ENCODE measurements around the gene MYO5C.
"Not testable (repeated sequence)": the region's sequence is repeated elsewhere in the genome, so short reads cannot be mapped to it uniquely, and the experiment has no call there.

Gene MYO5C

DNA sequence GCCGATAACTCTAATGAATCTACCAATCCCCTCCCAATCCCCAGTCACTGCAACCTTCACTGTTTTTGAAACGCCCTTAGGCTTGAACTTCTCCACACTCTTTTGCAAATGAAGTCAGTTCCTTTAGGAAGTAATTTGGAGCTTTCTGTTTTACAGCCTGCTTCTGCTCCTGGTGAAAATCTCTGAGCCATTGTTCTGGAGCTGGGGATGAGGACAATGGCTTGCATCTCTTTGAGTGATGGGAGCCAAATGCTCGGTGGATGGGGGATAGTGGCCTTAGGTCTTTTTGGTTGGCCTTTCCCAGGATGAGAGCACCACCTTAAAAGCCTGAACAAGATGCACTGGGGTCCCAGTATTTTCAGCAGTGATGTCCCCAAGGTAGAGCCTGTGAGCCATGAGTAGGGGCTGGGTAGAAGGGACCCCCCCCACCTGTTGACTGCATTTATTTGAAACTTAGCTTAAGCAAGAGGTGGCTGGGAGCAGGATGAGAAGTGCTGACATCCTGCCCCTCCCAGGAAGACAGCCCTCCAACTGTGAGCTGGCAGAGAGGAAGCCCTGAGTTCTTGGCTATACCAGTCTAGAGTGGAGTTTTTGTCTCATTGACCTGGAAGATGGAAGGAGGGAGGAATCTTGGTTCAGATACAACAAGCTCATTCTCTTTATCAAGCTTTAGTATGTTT is 7.6 kb upstream of the MYO5C start:
- no peak for DNase-seq (ENCODE audit: low spot score)

DNA sequence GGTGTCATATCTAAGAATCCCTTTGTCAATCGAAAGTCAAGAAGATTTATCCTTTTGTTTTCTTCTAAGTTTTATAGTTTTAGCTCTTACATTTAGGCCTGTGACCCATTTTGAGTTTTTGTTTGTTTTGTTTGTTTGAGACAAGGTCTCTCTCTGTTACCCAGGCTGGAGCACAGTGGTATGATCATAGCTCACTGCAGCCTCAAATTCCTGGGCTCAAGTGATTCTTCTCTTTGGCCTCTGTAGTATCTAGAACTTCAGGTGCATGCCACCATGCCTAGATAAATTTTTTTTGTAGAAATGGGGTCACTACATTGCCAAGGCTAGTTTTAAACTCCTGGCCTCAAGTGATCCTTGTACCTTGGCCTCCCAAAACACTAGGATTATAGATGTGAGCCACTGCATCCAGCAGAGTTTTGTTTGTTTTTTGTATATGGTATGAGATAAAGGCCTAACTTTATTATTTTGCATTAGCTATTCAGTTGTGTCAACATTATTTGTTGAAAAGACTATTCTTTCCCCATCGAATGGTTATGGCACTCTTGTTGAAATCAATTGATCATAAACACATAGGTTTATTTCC is 5.8 kb upstream of the MYO5C start:
- DNase-seq (ENCODE audit: low spot score), result no peak

DNA sequence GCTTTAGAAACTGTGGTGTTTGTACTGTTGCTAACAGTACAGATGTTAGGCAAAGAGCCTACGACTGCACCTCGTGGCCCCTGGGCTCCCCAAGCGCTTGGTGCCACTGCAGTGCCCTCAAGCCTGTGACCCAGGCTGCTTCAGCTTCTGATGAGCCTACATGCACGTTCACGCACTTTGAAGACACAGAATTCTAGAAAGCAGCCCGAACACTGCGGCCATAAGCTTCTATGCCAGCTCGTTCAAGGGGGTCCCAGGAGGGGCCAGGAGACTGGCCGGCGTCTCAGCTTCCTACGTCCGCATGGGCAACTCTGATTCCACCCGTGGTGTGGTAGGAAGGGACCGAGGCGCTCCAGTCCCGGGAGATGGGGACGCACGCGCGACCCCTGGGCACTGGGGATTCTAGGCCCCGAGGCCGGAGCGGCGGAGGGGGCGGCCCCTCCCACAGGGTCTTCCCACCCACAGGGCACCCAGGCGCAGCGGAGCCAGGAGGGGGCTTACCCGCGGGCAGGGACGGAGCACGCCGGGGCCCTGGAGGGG is 653 bp downstream of the MYO5C start:
- DNase-seq (ENCODE audit: low spot score), result no peak

DNA sequence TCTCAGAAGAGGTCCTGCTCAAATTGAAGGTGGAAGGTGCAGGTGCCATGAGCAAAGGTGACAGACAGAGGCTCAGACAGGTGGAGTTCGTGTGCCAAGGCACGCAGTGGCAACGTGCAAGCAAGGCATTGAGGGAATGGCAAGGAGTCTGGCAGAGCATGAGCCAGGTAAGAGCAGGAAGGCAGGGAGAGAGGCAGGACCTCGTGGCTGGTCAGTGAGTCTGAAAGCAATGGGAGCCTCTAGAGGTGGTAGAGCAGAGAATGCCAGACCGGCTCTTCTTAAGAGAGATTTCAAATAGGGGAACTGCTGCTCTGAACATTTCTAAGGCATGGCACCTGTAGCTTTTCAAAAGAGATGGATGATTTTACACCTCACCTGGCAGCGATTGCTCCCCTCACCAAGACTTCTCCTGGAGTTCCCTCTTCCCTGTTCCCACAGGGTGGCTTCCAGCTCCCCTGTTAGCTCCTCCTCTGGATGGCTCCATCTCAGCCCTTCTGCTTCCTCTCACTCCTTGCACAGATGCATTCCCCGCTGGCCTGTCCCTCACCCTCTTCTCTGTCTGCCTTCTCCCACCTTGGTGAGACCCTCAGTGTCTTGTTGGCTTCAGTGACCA is 2.7 kb downstream of the MYO5C start:
- no peak for DNase-seq (ENCODE audit: low spot score)

DNA sequence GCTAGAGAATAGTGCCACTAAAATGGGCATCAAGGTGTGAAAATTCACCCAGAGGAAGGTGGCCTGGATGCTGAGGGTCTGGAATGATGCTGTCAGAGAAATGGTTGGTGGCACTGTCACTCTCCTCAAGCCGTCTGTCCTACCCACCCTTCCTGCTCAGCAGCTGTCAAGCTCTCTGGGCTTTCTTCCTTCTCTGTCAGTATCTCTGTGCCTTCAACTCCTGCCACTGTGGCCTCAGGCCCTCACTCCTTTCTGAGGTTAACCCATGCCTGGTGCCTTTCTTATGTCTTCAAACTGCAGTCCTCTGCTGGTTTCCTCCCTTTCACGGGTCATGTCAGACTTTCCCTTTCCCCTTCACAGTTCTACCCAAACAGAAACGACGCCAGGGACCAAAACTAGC is 4.4 kb downstream of the MYO5C start:
- DNase-seq (ENCODE audit: low spot score), result no peak

DNA sequence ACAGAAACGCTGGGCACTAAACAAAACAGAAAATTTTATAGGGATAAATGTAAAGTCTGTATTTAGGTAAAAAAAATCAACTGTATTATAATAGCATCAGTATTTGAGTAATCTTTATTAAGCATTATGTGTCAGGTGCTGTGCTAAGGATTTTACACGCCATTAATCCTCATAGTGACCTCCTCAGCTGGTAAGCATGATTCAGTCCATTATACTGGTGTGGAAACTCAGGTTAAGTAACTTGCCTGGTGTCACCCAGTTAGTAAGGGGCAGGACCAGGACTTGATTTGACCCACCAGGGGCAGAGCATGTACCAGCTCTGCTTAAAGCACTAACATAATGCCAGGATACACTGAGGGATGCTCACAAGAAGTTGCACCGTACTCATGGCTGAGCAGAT is 4.8 kb downstream of the MYO5C start:
- no peak for DNase-seq (ENCODE audit: low spot score)

DNA sequence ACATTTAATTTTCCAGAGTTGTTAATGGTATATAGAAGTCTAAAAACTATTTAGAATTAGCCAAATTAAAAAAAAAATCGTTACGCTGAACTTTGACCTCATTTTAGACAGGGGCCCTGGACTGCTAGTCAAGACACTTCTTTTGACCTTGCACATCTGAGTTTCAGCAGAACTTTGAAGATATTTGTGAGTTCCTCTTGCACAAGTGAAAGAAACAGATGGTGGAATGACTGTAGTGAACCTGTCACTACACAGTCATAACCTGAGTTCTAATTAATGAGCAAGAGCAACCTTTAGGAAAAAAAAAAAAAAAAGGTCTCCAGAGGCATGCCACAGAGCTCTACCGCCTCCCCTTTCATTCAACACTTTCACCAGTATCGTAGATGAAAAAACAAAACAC is 5.3 kb downstream of the MYO5C start:
- no peak for DNase-seq (ENCODE audit: low spot score)

DNA sequence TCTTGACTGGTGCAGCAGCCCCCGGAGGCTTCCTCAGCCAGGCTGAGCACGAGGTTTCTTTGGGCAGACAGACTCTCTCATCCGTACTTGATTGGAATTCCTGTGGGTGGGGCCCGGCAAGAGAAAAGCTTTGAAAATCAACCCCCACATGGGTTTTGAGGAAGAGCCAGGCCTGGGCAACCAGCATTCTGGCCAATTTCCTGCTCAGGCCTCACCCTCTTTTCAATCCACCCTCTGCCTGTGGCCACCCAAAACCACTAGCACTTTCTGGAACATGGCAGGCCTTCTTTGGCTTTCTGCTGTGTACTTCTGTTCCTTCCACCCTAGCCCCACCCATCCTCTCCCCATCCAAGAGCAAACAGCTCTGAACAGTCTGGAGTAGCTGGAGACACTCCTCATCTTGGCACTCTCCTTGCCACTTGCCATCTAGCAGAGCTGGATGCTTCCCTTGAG is 5.9 kb downstream of the MYO5C start:
- DNase-seq (ENCODE audit: low spot score), result no peak

DNA sequence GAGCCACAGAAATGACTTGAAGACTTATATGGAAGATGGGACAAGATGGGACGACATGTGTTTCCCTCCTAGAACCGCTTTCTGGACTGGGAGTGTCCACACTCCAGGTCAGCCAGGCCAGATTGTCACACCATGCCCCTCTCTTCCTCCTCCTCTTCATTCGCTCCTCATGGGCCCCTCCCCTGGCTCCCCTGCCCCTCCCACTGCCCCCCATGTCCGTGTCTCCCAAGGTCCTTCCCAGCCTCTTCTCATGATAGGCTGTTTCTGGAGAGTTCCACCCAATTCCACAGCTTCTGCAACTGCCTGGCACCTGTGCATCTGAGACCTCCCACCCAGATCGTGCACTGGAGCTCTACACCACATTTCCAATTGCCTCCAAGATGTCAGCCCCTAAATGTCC is 6.6 kb downstream of the MYO5C start:
- DNase-seq (ENCODE audit: low spot score), result no peak

DNA sequence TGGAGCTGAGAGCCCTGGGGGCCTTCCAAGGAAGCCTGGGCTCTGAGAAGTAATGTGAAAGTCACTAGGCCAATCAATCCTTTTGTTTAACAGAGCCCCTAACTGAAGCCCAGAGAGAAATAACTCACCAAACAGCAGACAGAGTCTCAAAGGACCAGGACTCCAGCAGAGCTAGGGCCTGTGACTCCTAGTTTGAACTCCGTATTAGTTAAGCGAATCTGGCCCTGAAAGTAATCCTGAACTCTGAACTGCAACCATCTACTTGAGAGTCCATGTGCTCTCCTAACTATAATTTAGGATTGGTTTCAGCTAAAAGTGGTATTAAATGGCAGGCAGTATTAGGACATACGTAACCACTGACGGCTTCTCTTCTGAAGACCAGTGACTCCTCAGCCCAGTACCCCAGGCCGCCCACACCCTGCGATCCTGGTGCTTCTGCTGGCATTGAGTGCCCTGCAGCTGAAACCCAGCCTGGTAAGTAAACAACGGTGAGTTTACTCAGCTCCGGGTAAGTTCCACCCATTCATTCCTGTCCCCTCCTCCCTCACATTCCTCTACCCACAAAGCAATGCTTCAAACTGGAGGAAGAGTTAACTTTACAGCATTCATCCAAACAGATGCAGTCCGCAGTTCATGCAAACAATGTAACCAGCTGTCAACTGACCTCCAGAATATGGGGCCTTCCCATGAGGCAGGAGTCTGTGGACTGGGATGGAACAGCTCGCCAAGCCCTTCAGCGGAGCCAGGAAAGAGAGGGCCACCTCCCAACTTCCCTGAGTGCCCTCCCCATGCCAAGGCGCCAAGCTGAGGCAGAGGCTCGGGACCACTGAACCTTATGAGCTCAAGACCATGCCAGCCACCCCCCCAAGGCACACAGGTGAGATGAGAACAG is 7.3 kb downstream of the MYO5C start:
- peak; percentile 96 for DNase-seq (ENCODE audit: low spot score)

DNA sequence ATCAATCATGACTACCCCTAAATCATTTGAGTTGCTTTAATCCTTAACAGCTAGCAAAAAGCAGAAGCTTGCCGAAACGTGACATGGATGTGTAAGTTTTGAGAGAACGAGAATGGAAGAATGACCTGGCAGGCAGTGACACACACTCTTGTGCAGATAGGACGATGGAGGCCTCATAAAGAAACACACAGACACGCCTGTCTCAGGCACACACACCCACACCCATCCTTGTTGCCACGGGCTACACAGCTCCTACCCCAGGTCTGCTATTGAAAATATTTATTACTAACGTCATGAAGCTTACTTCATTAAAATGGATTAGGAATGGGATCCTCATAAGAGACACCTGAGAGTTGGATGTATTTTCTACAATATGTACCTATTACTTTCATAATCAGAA is 8.5 kb downstream of the MYO5C start:
- DNase-seq (ENCODE audit: low spot score), result no peak

DNA sequence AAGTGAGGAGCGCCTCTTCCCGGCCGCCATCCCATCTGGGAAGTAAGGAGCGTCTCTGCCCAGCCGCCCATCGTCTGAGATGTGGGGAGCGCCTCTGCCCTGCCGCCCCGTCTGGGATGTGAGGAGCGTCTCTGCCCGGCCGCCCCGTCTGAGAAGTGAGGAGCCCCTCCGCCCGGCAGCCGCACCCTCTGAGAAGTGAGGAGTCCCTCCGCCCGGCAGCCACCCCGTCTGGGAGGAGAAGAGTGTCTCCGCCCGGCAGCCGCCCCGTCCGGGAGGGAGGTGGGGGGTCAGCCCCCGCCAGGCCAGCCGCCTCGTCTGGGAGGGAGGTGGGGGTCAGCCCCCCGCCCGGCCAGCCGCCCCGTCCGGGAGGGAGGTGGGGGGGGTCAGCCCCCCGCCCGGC is 9.7 kb downstream of the MYO5C start:
- DNase-seq (ENCODE audit: low spot score), result not testable (repeated sequence)

DNA sequence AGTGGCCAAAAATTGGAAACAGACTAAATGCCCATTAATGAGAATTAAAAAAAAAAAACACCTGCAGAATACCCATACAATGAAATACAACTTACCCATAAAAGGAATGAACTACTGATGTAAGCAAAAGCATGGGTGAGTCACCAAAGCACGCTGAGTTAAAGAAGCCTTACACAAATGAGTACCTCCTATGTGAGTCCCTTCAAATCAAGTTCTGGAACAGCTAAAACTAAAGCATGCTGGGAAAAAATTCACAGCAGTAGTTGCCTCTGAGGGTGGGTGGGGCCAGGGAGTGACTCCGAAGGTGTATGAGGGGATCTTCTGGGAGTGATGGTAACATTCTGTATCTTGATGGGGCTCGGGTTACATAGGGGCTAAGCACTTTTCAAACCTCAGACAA is 11.4 kb downstream of the MYO5C start:
- no peak for DNase-seq (ENCODE audit: low spot score)

DNA sequence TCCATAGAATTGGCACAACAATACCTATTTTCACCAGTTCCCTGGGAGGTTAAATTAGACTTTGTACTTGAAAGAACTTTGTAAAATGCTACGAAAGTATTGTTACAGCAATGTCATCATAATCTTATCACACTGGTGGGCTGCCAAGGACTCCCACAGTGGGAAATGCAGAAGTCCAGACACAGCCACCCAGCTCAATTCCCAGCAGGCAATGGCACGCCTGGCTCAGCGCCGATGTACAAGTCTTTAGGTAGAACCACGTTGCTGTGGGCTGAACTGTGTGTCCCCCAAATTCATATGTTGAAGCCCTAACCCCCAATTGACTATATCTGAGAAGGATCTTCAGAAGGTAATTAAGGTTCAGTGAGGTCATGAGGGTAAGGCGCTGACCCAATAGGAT is 12.3 kb downstream of the MYO5C start:
- no peak for DNase-seq (ENCODE audit: low spot score)

DNA sequence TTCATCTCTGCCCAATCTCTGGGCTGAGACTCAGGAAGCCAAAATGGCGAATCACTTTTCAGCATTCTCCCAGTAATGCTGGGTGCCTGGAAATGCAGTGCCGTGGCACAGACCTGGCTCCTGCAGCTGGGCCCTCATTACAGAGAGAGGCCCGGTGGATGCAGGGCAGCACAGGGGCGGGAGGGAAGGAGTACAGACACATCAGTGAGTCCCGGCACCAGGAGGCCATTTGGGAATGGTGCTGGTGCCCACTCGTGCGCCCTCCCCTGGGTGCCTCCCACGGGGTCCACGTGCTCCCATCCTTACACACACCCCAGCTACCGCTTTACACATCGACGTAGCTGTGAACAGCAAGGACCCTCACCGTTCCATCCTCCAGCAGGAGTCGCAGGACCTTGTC is 13.2 kb downstream of the MYO5C start:
- DNase-seq (ENCODE audit: low spot score), result no peak

DNA sequence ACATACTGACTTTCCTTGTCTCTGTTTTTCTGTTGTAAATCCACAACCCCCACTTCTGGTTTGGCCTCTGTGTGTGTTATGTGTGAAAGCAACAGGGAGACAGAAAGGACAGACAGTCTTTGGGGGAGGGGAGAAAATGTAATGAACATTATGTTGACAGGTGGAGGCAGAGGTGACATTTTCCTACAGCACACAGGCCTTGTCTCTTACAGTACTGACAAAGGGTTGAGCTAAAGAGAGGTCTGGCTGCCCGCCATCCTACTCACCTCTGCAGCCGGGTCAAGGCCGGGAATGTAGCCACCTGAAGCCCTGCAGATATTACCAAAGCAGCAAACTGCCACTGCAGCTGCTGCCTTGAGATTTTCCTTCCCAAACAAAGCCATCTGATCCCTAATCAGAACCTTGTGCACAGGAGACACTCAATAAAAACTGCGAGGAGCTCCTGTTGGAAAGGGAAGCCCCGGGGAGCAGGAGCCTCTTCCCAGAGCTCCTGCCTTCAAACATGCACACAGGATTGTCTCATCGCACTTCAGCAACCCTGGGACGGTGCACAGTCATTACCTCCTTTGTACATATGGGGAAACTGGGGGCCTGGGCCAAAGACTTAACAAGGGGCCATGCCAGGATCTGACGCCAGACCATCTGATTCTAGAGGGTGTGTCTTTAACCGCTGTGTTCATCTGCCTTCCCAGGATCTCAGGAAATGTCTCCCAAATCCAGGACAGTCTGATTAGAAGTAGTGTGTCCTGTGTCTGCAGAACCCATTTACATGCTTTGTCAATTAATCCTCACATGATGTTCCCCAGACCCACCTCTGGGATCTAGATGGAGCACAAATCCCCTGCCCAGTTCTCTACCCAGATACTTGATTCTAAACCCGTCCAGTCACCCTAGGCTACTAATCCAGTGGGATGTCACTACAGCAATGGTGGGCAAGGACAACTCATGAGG is 14.2 kb downstream of the MYO5C start:
- no peak for DNase-seq (ENCODE audit: low spot score)

DNA sequence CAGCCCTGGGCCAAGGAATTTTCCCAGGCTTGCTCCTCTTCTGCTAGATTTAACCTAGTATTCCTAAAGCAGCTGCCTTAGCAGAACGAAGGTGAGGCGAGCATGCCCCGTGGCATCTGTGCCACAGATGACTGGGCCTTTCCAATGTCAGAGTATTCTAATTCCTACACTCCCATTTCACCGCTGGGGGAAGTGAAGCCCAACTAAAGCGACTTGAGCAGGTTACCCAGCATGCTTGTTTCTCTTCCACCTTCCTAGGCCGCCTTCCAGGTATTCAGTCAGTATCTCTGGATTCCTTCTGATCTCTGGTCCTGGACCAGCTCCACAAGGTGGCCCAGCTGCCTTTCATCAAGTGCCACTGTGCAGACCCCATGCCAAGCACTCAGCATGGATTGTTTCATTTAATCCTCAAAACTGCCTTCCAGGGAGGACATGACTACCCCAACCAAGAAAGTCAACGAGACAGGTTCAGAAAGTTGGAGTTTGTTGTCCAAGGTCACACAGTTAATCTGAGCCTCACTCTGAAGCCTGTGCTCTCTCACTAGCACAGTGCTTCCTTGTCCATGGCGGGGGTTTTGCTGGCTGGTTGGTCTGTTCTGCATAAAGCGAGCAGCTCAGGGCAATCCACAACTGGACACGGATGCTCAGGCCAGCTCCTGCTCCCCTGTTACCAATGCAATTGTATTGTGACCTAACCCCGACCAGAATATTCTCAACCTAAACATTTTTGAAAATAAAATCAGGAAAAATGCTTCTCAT is 15.1 kb downstream of the MYO5C start:
- no peak for DNase-seq (ENCODE audit: low spot score)

DNA sequence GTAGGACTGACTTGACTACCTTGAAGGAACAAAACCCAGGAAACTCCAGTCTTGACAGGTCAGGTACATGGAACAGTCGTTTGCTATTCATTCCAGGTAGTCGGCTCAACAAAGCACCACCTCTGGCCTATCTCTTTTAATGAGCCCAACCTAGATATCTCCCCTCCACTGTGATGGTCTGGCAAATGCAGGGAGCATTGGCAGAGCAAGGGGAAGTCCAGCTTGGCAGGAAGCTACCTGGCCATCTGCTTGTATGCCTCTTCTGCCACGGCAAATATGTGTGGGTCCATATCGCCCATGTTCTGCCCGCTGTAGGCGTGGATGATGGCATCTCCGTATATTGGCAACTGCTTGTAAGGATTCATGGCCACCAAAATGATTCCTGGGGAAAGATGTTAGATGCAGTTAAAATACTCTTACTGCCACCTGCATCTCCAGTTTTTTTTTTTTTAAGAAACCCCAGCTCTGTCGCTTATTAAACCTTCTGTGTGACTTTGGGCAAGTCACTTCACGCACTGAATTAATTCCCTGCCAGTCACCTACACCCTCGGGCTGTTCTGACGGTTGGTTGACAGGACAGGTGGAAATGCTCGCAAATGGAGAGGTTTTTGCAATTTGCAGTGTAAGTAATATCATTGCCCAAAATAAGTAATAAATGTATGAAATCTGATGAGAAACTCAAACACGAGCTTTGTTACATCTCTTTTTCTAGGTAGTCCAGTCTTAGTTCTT is 16.8 kb downstream of the MYO5C start:
- DNase-seq (ENCODE audit: low spot score), result no peak

DNA sequence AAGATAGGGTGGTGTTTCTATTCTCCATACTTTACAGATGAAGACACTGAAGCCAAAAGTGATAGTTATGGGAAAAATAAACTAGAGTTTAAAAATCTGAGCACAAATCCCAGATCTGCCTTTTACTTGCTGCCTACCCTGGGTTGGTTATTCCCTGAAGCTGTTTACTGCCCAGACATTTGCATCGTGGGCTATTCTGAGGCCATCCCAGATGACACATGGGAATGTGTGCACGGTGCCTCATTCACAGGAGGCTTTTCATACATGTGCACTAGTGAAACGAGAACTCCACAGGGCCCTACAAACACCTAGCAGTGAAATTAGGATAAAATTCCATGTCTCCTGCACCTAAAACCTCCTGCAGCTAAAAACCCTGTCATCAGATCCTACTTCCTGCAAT is 17.5 kb downstream of the MYO5C start:
- no peak for DNase-seq (ENCODE audit: low spot score)

DNA sequence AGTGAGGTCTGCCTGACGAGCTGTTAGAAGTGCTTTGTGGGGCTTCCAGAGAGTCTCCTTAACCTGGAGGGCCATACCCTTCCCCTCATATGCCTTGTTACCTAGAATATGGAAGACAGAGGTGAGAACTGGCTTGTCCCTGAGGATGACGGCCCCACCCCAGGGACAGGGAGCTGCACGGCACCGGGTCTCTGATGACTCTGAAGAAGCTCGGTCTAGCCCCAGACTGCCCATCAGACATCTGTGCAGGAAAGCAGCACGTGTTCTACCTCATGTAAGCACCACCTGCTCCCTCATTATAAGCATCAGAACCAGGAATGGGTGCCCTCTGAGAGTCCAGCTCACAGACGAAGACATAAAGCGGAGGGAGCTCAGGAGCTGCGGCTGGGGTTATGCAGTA is 18.0 kb downstream of the MYO5C start:
- no peak for DNase-seq (ENCODE audit: low spot score)
